H9 (cell line): Measurements from ENCODE around the gene SPATA17. TPM values are rescaled to one million over a fixed set of nuclear protein-coding genes. Genes with fewer than 3 reads are reported as not detected.

Source experiments
- DNase-seq: peaks from one replicate; pipeline ENCODE4 v3.0.0-alpha.2; 2017
- H2AFZ ChIP-seq: one replicate; pipeline ENCODE4 v1.6.1; 2013; ENCODE audit warnings: mild to moderate bottlenecking, low read length, control low read depth, moderate library complexity
- H2AK5ac ChIP-seq: 2 replicates; pipeline ENCODE4 v1.6.1; 2013; ENCODE audit warnings: low read length, control low read depth, mixed read lengths; ENCODE audit not compliant: insufficient read length
- H2BK120ac ChIP-seq: one replicate; pipeline ENCODE4 v1.6.1; 2013; ENCODE audit warnings: low read depth, mild to moderate bottlenecking, low read length, control low read depth, inconsistent platforms; ENCODE audit not compliant: poor library complexity, severe bottlenecking
- H2BK12ac ChIP-seq: 2 replicates; pipeline ENCODE4 v1.6.1; 2013; ENCODE audit warnings: low read length, control low read depth, mixed read lengths, low read depth; ENCODE audit not compliant: insufficient read length
- H2BK15ac ChIP-seq: 2 replicates; pipeline ENCODE4 v1.6.1; 2013; ENCODE audit warnings: low read depth, low read length, control low read depth
- H2BK20ac ChIP-seq: one replicate; pipeline ENCODE4 v1.6.1; 2013; ENCODE audit warnings: low read depth, mild to moderate bottlenecking, low read length, control low read depth, inconsistent platforms; ENCODE audit not compliant: poor library complexity, severe bottlenecking
- H2BK5ac ChIP-seq: 2 replicates; pipeline ENCODE4 v1.6.1; 2013; ENCODE audit warnings: low read length, control low read depth, mixed read lengths; ENCODE audit not compliant: insufficient read length
- H3K14ac ChIP-seq: 2 replicates; pipeline ENCODE4 v1.6.1; 2013; ENCODE audit warnings: low read length, control low read depth; ENCODE audit not compliant: insufficient read depth
- H3K18ac ChIP-seq: 2 replicates; pipeline ENCODE4 v1.6.1; 2013; ENCODE audit warnings: low read depth, mild to moderate bottlenecking, mixed read lengths, low read length, control low read depth; ENCODE audit not compliant: insufficient read length
- H3K23ac ChIP-seq: 2 replicates; pipeline ENCODE4 v1.6.1; 2013; ENCODE audit warnings: low read length, control low read depth, mixed read lengths, low read depth; ENCODE audit not compliant: insufficient read length
- H3K23me2 ChIP-seq: 2 replicates; pipeline ENCODE4 v1.6.1; 2013; ENCODE audit warnings: low read depth, mild to moderate bottlenecking, mixed read lengths, low read length, control low read depth; ENCODE audit not compliant: insufficient read length, poor library complexity, severe bottlenecking
- H3K27ac ChIP-seq: 2 replicates; pipeline ENCODE4 v1.5.1; 2013; ENCODE audit warnings: low read length, control low read depth, mixed read lengths, low read depth; ENCODE audit not compliant: insufficient read length
- H3K27me3 ChIP-seq: 2 replicates; pipeline ENCODE4 v1.6.1; 2013; ENCODE audit warnings: low read length, control low read depth, inconsistent platforms; ENCODE audit not compliant: insufficient read depth
- H3K4ac ChIP-seq: 2 replicates; pipeline ENCODE4 v1.6.1; 2013; ENCODE audit warnings: low read depth, mild to moderate bottlenecking, control low read depth, inconsistent platforms, low read length, moderate library complexity
- H3K4me1 ChIP-seq: 2 replicates; pipeline ENCODE4 v1.6.1; 2013; ENCODE audit warnings: low read length, control low read depth, inconsistent platforms; ENCODE audit not compliant: insufficient read depth
- H3K4me2 ChIP-seq: 2 replicates; pipeline ENCODE4 v1.6.1; 2013; ENCODE audit warnings: low read length, control low read depth, mixed read lengths; ENCODE audit not compliant: insufficient read length, insufficient read depth
- H3K56ac ChIP-seq: 2 replicates; pipeline ENCODE4 v1.6.1; 2013; ENCODE audit warnings: low read depth, mild to moderate bottlenecking, mixed read lengths, low read length, control low read depth; ENCODE audit not compliant: insufficient read length
- H3K79me1 ChIP-seq: 2 replicates; pipeline ENCODE4 v1.6.1; 2013; ENCODE audit warnings: low read depth, mild to moderate bottlenecking, moderate library complexity, low read length, control low read depth, inconsistent platforms; ENCODE audit not compliant: insufficient read depth, poor library complexity, severe bottlenecking
- H3K79me2 ChIP-seq: 2 replicates; pipeline ENCODE4 v1.6.1; 2013; ENCODE audit warnings: low read length, control low read depth, inconsistent platforms; ENCODE audit not compliant: insufficient read depth
- H3K9ac ChIP-seq: 2 replicates; pipeline ENCODE4 v1.6.1; 2013; ENCODE audit warnings: low read length, control low read depth, mixed read lengths; ENCODE audit not compliant: insufficient read length; ENCODE audit errors: extremely low read depth
- H3K9me3 ChIP-seq: one replicate; pipeline ENCODE4 v1.6.1; 2013; ENCODE audit warnings: low read depth, low read length, inconsistent platforms; ENCODE audit not compliant: control insufficient read depth
- H3T11ph ChIP-seq: one replicate; pipeline ENCODE4 v1.6.1; 2013; ENCODE audit warnings: mild to moderate bottlenecking, low read length, control low read depth, inconsistent platforms
- H4K20me1 ChIP-seq: one replicate; pipeline ENCODE4 v1.6.1; 2013; ENCODE audit not compliant: control insufficient read depth, insufficient read length, insufficient read depth
- H4K5ac ChIP-seq: 2 replicates; pipeline ENCODE4 v1.6.1; 2013; ENCODE audit warnings: low read depth, mild to moderate bottlenecking, mixed read lengths, low read length, control low read depth; ENCODE audit not compliant: insufficient read length
- H4K8ac ChIP-seq: replicated peaks from 2 replicates; pipeline ENCODE4 v1.6.1; 2013; ENCODE audit warnings: low read length, control low read depth, mixed read lengths, low read depth; ENCODE audit not compliant: insufficient read length
- H4K91ac ChIP-seq: 2 replicates; pipeline ENCODE4 v1.6.1; 2013; ENCODE audit warnings: low read depth, mild to moderate bottlenecking, moderate library complexity, mixed read lengths, low read length, control low read depth; ENCODE audit not compliant: insufficient read length
- H3K27ac Mint-ChIP-seq, 3 experiments: 2 replicates in 2 of 3; 3 replicates in 1 of 3; pipeline ENCODE4 v1.8.0; 2020 to 2021; ENCODE audit warnings: mixed read lengths in 3 of 3, mild to moderate bottlenecking in 1 of 3, moderate library complexity in 1 of 3
- H3K27me3 Mint-ChIP-seq: 2 replicates; pipeline ENCODE4 v1.8.0; 2021; ENCODE audit warnings: low read depth, mild to moderate bottlenecking, moderate library complexity, mixed read lengths
- H3K36me3 Mint-ChIP-seq, 3 experiments: 2 replicates in 2 of 3; 3 replicates in 1 of 3; pipeline ENCODE4 v1.8.0; 2020 to 2021; ENCODE audit warnings: low read depth in 3 of 3, mixed read lengths in 3 of 3; ENCODE audit not compliant: insufficient read depth in 1 of 3
- H3K4me1 Mint-ChIP-seq, 2 experiments: 2 replicates each; pipeline ENCODE4 v1.8.0; 2020; ENCODE audit warnings: mixed read lengths in 2 of 2
- H3K4me3 Mint-ChIP-seq, 2 experiments: 2 replicates in 1 of 2; 3 replicates in 1 of 2; pipeline ENCODE4 v1.8.0; 2020 to 2021; ENCODE audit warnings: mild to moderate bottlenecking in 2 of 2, mixed read lengths in 2 of 2, moderate library complexity in 1 of 2
- H3K9me3 Mint-ChIP-seq, 2 experiments: 2 replicates in 1 of 2; 3 replicates in 1 of 2; pipeline ENCODE4 v1.8.0; 2020; ENCODE audit warnings: mild to moderate bottlenecking in 2 of 2, mixed read lengths in 2 of 2, moderate library complexity in 1 of 2
- CTCF ChIP-seq: fragments of 200-600 bp; sonication (generic); conservative IDR thresholded peaks from 3 replicates; pipeline ENCODE4 v1.8.0; 2021; ENCODE audit warnings: antibody characterized with exemption, mild to moderate bottlenecking
- WGBS: extraction: QIAGEN DNeasy Blood & Tissue Kit; methylation state at CpG from one replicate; pipeline ENCODE4 v1.1.7; 2013; ENCODE audit warnings: missing lambda C conversion rate, low lambda C conversion rate, mixed read lengths; ENCODE audit not compliant: insufficient read length; ENCODE audit errors: extremely low coverage; 5-methylcytosine and 5-hydroxymethylcytosine counted together
- total RNA-seq: library from RNA; stranded (reverse); gene quantifications from 2 replicates; pipeline ENCODE4 v1.2.1, GENCODE V29; 2021

Gene SPATA17
- total RNA-seq, 1 experiment from 2014 or later: 0.44 TPM

- no peak overlapping the region for H3K14ac ChIP-seq
- peaks cover 3 to 13% of the 10 kb centered on the region in 2 experiments; a peak in 4 of 5 replicates for H3K9me3 Mint-ChIP-seq
Measured at GRCh38 chr1:217888328-217888727, 257.2 kb downstream of the SPATA17 start.

More at GRCh38 chr1:217888328-217888727, 257.2 kb downstream of the SPATA17 start:
- H3K56ac ChIP-seq: no peak overlapping the region
- Mint-ChIP-seq H3K4me3 (no peak overlapping the region), H3K27me3 (no peaks in the 10 kb centered on the region), H3K4me1 (peaks cover 5 to 6% of the 10 kb centered on the region in 2 experiments; a peak in 2 of 4 replicates), H3K36me3 (peaks cover 0 to 7% (median 2%) of the 10 kb centered on the region in 3 experiments; a peak in 1 of 7 replicates), H3K27ac (no peak overlapping the region)
- no peak overlapping the region for H2AK5ac ChIP-seq
- H3K9ac ChIP-seq: no peak overlapping the region
- no peak overlapping the region for H2BK120ac ChIP-seq
- H4K8ac ChIP-seq: no peak overlapping the region
- H3K23me2 ChIP-seq: no peaks in the 10 kb centered on the region
- no peaks in the 10 kb centered on the region for H3K9me3 ChIP-seq
- H3K4me1 ChIP-seq: no peaks in the 10 kb centered on the region; the same call in 1 of the 2 replicates
- H3K79me2 ChIP-seq: no peaks in the 10 kb centered on the region
- H2AFZ ChIP-seq: no peak overlapping the region
- no peak overlapping the region for H2BK15ac ChIP-seq
- no peak overlapping the region for H4K91ac ChIP-seq
- H2BK12ac ChIP-seq: no peak overlapping the region
- H3K27ac ChIP-seq: no peak overlapping the region
- no CpG with 5 or more reads among the region's 2 CpGs for WGBS
- no peak overlapping the region for H2BK20ac ChIP-seq
- no peak overlapping the region for H3K4me2 ChIP-seq
- H4K20me1 ChIP-seq: no peaks in the 10 kb centered on the region
- no peak overlapping the region for H2BK5ac ChIP-seq
- no peak overlapping the region for H3K4ac ChIP-seq
- H3T11ph ChIP-seq: no peak overlapping the region
- H3K18ac ChIP-seq: no peak overlapping the region
- no peak for DNase-seq
- H4K5ac ChIP-seq: no peak overlapping the region
- no peaks in the 10 kb centered on the region for H3K79me1 ChIP-seq
- TF ChIP-seq CTCF: no peak
- H3K27me3 ChIP-seq: no peaks in the 10 kb centered on the region
- H3K23ac ChIP-seq: no peak overlapping the region
